Esophagus squamous epithelium (tissue), 5 donors: ENCODE data around the gene EHBP1. TPM values are rescaled to one million over a fixed set of nuclear protein-coding genes. Genes with fewer than 3 reads are reported as not detected.

Source experiments
- DNase-seq: peaks from one replicate; lab custom pipeline; 2025; lab: John Stamatoyannopoulos, UW
- H3K27ac ChIP-seq, 4 donors: fragments of 200-600 bp; sonication (generic); one replicate each; pipeline ENCODE4 v1.5.1; 2016 to 2019; ENCODE audit warnings: mild to moderate bottlenecking in 1 of 4
- H3K27me3 ChIP-seq, 4 donors: fragments of 200-600 bp; sonication (generic); 1 replicate in 3 of 4; 2 replicates in 1 of 4; pipeline versions ENCODE4 v1.5.1 to v1.6.0; 2017 to 2021; ENCODE audit warnings: antibody characterized with exemption in 1 of 4
- H3K36me3 ChIP-seq, 3 donors: fragments of 200-600 bp; sonication (generic); one replicate each; pipeline ENCODE4 v1.5.1; 2016 to 2019
- H3K4me1 ChIP-seq, 3 donors: fragments of 200-600 bp; sonication (generic); one replicate each; pipeline ENCODE4 v1.5.1; 2017 to 2019
- H3K4me3 ChIP-seq, 4 donors: fragments of 200-600 bp; sonication (generic); 1 replicate in 3 of 4; 2 replicates in 1 of 4; pipeline ENCODE4 v1.5.1; 2016 to 2019; ENCODE audit warnings: mild to moderate bottlenecking in 2 of 4, moderate library complexity in 1 of 4
- H3K9me3 ChIP-seq, 3 donors: fragments of 200-600 bp; sonication (generic); one replicate each; pipeline ENCODE4 v1.5.1; 2016 to 2019
- CTCF ChIP-seq, 6 experiments: fragments of 450-650 bp in 4 of 6; fragments of 200-600 bp in 2 of 6; sonication (generic) in 2 of 6; IDR thresholded peaks; one replicate each; pipeline ENCODE4 v1.5.1; 2016 to 2019; ENCODE audit warnings: antibody characterized with exemption in 6 of 6, mild to moderate bottlenecking in 4 of 6, moderate library complexity in 4 of 6
- POLR2A ChIP-seq, 4 donors: fragments of 450-650 bp; IDR thresholded peaks; one replicate each; pipeline ENCODE4 v1.6.1; 2017; ENCODE audit warnings: antibody characterized with exemption in 4 of 4, mild to moderate bottlenecking in 4 of 4, moderate library complexity in 3 of 4
- WGBS, 2 donors: methylation state at CpG; one replicate each; pipeline ENCODE4 v1.1.5; 2018; 5-methylcytosine and 5-hydroxymethylcytosine counted together
- intact Hi-C: fragments of 100-400 bp; cut with DNase I; formaldehyde crosslinking; loops from one replicate; pipeline ENCODE4 v1.15.0; 2022
- total RNA-seq, 4 donors: library from RNA; depleted of rRNA; stranded (reverse); fragments of >200 nt; gene quantifications; one replicate each; pipeline ENCODE4 v1.1.0, GENCODE V29; 2016
- donor health status: DM: yes; HTN: yes; CAD: no.

The EHBP1 gene
- total RNA-seq, 4 donors from 2014 or later: 59.6 to 111 (median 77.9) TPM

- Histone ChIP-seq H3K9me3 (no peaks in the 10 kb centered on the region), H3K4me3 (no peak overlapping the region), H3K27me3 (no peaks in the 10 kb centered on the region), H3K4me1 (peaks cover 0 to 58% (median 7%) of the 10 kb centered on the region in 3 donors), H3K36me3 (no peaks in the 10 kb centered on the region), H3K27ac (no peak overlapping the region)
- intact Hi-C loops: no loop called here
- no peak for TF ChIP-seq POLR2A (IDR thresholded peaks at IDR 0.05)
- no peak for TF ChIP-seq CTCF (IDR thresholded peaks at IDR 0.05)
- no peak for DNase-seq
- 55 to 71% methylated on average over 2 of the region's 2 CpGs for WGBS, 2 donors
Observed at GRCh38 chr2:62792408-62792807, 86.9 kb downstream of the EHBP1 start.

GRCh38 chr2:62793213-62793612 is 87.7 kb downstream of the EHBP1 start:
- H3K4me1 ChIP-seq: peaks cover 0 to 50% (median 7%) of the 10 kb centered on the region in 3 donors
- intact Hi-C loops: no loop called here
- H3K36me3 ChIP-seq: no peaks in the 10 kb centered on the region
- no peak for DNase-seq
- no peaks in the 10 kb centered on the region for H3K27me3 ChIP-seq
- TF ChIP-seq CTCF (IDR thresholded peaks at IDR 0.05) (no peak), POLR2A (IDR thresholded peaks at IDR 0.05) (no peak)
- WGBS, 2 donors: 82 to 95% methylated on average over 2 of the region's 2 CpGs
- no peak overlapping the region for H3K27ac ChIP-seq
- no peaks in the 10 kb centered on the region for H3K9me3 ChIP-seq
- no peak overlapping the region for H3K4me3 ChIP-seq

GRCh38 chr2:62794791-62795190 is 89.3 kb downstream of the EHBP1 start:
- intact Hi-C loops: no loop called here
- DNase-seq: no peak

GRCh38 chr2:62795341-62795740 is 89.8 kb downstream of the EHBP1 start:
- Histone ChIP-seq H3K36me3 (no peaks in the 10 kb centered on the region), H3K4me3 (no peak overlapping the region), H3K4me1 (peaks cover 0 to 28% (median 4%) of the 10 kb centered on the region in 3 donors), H3K27ac (no peak overlapping the region), H3K27me3 (no peaks in the 10 kb centered on the region), H3K9me3 (no peaks in the 10 kb centered on the region)
- no peak for DNase-seq
- intact Hi-C loops: no loop called here
- TF ChIP-seq POLR2A (IDR thresholded peaks at IDR 0.05): no peak
- no peak for TF ChIP-seq CTCF (IDR thresholded peaks at IDR 0.05)

More at GRCh38 chr2:62794791-62795190, 89.3 kb downstream of the EHBP1 start:
- no peaks in the 10 kb centered on the region for H3K36me3 ChIP-seq
- no peaks in the 10 kb centered on the region for H3K9me3 ChIP-seq
- no peak overlapping the region for H3K27ac ChIP-seq
- H3K27me3 ChIP-seq: no peaks in the 10 kb centered on the region
- WGBS, 2 donors: 12 to 19% methylated on average over 2 of the region's 2 CpGs
- peaks cover 0 to 34% (median 4%) of the 10 kb centered on the region in 3 donors for H3K4me1 ChIP-seq
- no peak for TF ChIP-seq CTCF (IDR thresholded peaks at IDR 0.05)
- no peak for TF ChIP-seq POLR2A (IDR thresholded peaks at IDR 0.05)
- no peak overlapping the region for H3K4me3 ChIP-seq

GRCh38 chr2:62797107-62797506 is 91.6 kb downstream of the EHBP1 start:
- H3K4me1 ChIP-seq: peaks cover 0 to 23% (median 4%) of the 10 kb centered on the region in 3 donors
- no peak overlapping the region for H3K27ac ChIP-seq
- no peak for DNase-seq
- intact Hi-C loops: no loop called here
- WGBS, 2 donors: 87 to 93% methylated on average over 2 of the region's 2 CpGs
- no peak overlapping the region for H3K4me3 ChIP-seq
- no peak for TF ChIP-seq CTCF (IDR thresholded peaks at IDR 0.05)
- no peak for TF ChIP-seq POLR2A (IDR thresholded peaks at IDR 0.05)
- H3K36me3 ChIP-seq: no peaks in the 10 kb centered on the region
- H3K9me3 ChIP-seq: no peaks in the 10 kb centered on the region
- no peaks in the 10 kb centered on the region for H3K27me3 ChIP-seq
